HG03432 (cell line): ENCODE results near the gene CSF3R.
A peak's percentile ranks its signal among the peaks of the same experiment; 100 is the strongest.

Experiments used
- ATAC-seq: cut with Tn5 transposase; IDR thresholded peaks from one replicate; pipeline ENCODE4 v1.9.1; 2021; ENCODE audit warnings: mild to moderate bottlenecking, moderate library complexity; ENCODE audit not compliant: unreplicated experiment

The CSF3R gene

GRCh38 chr1:36463463-36463802 lies 19.3 kb downstream of the CSF3R start:
- no peak for ATAC-seq

DNA sequence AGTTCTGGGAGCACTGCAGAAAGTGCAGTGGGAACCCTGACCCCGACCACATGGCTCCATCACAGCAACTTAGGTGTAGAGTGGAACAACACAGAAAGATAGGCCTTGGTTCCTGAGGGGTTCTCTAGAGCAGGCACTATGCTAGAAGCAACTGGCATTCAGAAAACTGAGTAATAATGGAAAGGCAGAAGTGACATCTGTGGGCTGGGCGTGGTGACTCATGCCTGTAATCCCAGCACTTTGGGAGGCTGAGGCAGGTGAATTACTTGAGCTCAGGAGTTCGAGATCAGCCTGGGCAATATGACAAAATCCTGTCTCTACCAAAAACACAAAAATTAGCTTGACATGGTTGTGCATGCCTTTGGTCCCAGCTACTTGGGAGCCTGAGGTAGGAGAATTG lies 23.8 kb downstream of the CSF3R start:
- no peak for ATAC-seq

- no peak for ATAC-seq
Observed at GRCh38 chr1:36457691-36458090, 25.0 kb downstream of the CSF3R start.

DNA sequence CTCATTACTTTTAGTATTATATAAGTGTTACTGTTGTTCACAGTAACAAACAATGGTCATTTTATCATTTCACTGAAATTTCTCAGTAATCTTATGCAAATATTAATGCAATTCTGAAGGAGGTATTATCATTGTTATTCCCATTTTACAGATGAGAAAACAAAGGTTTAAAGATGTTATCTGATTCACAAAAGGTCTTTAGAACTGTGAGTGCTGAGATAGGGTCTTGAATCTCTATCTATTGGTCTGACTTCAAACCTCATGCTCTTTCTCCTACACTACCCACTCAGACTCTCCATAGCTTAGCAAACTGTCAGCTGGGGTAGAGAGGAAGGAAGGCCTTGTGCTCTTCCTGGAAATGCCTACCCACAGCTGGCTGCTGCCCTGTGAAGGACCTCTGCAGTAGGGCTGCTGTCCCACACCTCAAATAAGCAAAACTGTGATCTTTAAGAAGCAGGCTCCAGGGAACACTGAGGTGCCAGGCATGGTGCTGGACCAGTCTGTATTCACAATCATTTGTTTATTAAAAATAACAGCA lies 26.3 kb downstream of the CSF3R start:
- ATAC-seq = no peak

- ATAC-seq = no peak
Observed at GRCh38 chr1:36455386-36455785, 27.3 kb downstream of the CSF3R start.

DNA sequence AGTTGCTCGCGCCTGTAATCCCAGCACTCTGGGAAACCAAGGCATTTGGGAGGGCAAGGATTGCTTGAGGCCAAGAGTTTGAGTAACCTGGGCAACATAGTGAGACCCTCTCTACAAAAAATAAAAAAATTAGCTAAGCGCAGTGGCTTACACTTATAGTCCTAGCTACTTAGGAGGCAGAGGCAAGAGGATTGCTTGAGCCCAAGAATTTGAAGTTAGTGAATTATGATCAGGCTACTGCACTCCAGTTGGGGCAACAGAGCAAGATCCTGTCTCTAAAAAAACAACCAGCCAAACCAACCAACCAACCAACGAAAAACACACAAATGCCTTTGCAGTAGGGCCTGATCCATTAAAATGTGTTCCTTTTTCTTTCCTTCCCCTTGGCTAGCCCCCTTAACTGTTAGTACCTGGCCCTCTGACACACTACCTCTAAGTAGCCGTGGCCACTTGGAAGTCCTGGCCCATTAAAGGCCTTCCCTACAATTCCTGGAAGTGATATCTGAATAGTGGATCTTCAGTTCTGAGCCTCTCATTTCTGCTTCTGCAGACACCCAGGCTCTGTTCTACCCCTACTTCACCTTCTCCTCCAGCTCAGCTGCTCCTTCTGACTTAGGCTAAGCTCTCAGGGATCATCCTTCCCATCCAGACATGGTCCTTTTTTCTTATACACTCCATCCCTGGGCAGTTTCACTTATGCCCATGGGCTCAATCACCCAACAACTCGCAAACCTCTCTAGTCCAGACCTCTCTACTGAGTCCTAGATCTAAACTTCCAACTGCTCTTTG lies 28.9 kb downstream of the CSF3R start:
- ATAC-seq = no peak

DNA sequence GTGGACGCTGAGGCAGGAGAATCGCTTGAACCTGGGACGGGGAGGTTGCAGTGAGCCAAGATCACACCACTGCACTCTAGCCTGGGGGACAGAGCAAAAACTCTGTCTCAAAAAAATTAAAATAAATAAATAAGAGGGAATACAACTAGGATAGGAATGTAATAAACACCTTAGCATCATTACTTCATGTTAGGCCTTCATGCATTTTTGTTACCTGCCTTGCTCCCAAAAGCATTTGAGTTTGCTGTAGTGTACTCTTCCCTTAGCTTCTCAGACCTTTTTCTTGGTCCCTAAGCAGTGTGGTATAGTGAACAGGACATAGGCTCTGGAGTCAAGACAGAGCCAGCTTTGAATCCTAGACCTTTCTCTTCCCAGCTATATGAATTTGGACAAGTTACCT lies 29.7 kb downstream of the CSF3R start:
- ATAC-seq = no peak

DNA sequence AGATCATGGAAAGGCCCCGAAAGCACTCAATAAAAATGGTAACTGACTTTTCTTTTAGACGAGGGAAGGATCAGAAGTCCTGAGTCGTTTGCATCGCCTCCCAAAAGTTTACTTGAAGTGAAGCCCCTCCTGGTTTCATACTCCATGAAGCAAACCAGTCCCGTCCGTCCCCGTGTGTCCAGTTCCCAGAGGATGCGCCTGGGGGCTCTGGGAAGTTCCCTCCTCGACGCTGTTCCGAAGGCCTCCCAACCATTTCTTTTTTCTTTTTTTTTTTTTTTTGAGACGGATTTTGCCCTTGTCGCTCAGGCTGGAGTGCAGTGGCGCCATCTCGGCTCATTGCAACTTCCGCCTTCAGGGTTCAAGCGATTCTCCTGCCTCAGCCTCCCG lies 31.8 kb downstream of the CSF3R start:
- ATAC-seq = no peak

- peak; percentile 98 for ATAC-seq
Observed at GRCh38 chr1:36450270-36450918, 32.3 kb downstream of the CSF3R start, which contains the start of gene OSCP1. Gene OSCP1 (minus strand): TSS chr1:36450451. CDS start chr1:36450369, 82 bp downstream.

- no peak for ATAC-seq
Observed at GRCh38 chr1:36448530-36449056, 34.1 kb downstream of the CSF3R start.

- no peak for ATAC-seq
Observed at GRCh38 chr1:36447450-36447849, 35.3 kb downstream of the CSF3R start.

DNA sequence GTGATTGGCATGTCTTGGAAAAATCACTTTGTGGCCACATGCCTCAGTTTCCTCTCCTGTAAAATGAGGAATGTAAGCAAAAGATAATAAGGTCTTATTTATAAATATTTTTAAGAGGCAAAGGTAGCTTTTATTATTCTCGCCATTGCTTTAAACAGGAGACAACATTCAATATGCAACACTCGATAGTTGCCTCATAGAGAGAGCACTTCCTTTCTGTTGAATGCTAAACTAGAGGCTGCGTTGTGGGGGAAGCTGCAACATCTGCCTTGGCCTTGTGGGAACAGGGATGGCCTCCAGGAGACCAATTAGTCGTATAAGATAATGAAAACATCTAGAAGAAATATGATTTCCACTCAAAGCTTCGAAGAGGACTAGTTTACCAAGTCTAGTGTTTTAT lies 36.0 kb downstream of the CSF3R start:
- no peak for ATAC-seq

DNA sequence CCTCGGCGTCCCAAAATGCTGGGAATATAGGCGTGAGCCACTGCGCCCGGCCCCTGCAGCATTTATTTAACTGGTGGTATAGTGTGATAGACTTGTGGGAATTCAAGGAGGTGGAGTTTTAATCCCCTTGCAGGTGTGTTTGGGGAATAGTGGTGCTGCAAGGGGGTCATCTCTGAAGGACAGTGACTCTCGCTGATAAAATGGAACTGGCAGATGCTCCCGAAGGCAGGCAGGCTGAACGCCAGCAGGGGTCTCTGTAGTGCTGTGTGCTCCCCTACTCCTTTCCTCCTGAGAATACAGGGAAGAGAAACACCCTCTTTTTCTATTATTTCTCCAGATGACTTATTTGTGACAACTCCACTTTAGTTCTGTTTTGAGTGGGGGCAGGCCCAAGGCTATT lies 36.4 kb downstream of the CSF3R start:
- no peak for ATAC-seq

- no peak for ATAC-seq
Observed at GRCh38 chr1:36443297-36443696, 39.4 kb downstream of the CSF3R start.

DNA sequence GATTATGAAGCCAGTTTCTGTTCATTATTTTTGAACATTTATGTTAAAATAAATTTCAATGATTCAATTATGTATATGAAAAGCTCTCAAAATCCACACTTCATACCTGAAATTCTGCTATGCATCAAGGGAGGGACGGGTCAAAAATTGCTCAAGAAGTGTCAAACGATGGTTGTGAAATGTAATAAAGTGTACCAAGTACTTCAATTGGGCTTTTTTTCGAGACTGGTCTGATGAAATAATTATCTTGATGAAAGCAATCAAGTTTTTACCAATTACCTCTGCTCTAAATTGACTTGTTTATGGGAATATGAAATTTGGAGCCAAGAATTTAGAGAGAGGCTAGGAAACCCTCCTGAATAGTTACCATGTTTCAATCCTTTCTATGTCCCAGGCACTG lies 40.4 kb downstream of the CSF3R start:
- no peak for ATAC-seq

DNA sequence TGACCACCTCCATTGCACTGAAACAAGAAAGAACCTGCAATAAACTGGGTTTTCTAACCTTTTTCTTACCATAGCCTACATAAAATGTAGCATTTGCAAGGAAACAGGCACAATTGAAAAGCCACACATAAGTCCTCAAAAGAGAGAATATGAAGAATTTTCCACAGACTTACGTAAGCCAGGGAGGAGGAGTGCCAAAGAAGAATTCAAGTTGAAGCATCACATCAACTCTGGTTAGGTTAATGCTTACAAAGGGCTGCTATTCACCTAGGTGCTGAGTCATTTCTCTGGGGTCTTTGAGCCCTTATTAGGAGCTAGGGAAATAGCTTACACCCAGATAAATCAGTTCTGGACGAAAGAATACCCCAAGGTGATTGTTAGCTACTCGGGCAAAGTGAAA lies 42.1 kb downstream of the CSF3R start:
- no peak for ATAC-seq

GRCh38 chr1:36440044-36440443 lies 42.7 kb downstream of the CSF3R start:
- no peak for ATAC-seq

DNA sequence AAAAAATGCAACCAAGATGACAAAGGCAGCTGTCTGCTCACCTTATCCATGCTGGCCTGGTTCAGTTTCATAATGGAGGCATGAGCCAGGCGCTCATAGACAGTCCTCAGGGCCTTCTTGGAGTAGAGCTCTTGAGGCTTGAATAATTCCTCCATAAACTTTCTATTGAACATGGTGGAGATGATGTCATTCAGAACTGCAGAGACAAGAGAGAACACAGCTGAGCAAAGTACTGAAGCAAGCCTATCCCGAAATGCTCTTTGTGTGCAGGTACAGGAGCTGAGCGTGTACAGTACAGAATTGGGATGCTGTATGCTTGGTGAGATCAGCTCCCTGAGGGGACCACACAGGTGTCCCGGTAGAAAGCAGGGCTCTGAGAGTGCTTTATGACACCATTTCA lies 44.0 kb downstream of the CSF3R start:
- ATAC-seq = no peak

- ATAC-seq = no peak
Observed at GRCh38 chr1:36436821-36437220, 45.9 kb downstream of the CSF3R start.

DNA sequence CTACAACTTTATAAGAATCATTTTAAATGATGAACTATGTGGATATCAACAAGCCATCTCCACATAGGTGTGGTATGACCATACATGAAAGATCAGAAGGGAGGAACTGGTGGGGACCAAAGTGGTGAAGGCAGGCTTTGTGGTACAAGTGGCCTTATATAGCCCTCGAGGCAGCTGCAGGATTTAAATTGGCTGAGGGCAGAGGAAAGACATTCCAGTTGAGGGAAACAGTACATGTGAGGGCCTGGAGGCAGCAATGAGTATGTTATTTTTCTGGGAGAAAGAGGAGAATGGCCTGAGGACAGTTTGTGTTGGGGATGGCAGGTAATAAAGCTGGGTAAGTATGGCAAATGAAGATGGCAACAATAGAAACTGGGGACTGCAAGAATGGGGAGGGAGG lies 49.6 kb downstream of the CSF3R start:
- ATAC-seq = no peak

GRCh38 chr1:36432616-36433015 lies 50.1 kb downstream of the CSF3R start:
- no peak for ATAC-seq

DNA sequence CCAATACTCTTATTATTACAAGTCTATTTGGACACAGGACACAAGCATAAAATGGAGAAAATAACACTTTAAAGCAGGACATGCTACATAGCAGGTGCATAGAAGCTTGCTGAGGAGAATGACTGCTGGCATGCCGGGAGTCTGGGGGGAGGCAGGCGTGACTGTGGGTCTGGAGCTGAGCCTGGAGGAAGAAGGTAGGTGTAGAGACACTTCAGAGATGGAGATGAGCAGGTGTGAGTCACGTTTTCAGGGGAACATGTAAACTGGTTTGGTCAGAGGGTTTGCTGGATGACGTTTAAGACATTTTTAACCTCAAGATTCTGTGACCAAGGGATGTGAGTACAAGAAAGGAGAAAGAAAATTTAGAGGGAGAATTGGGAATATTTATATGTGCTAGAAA lies 56.9 kb downstream of the CSF3R start:
- no peak for ATAC-seq
